Thyroid gland (tissue), 4 donors: ENCODE measurements around the gene FNTB.
"Not testable (repeated sequence)": the region's sequence is repeated elsewhere in the genome, so short reads cannot be mapped to it uniquely, and the experiment has no call there.

Experiments used
- CTCF ChIP-seq, 6 experiments: fragments of 200-600 bp in 3 of 6; fragments of 450-650 bp in 3 of 6; sonication (generic) in 3 of 6; IDR thresholded peaks; one replicate each; pipeline ENCODE4 v1.5.1; 2016 to 2019; ENCODE audit warnings: antibody characterized with exemption in 6 of 6, mild to moderate bottlenecking in 2 of 6, inconsistent platforms in 1 of 6, moderate library complexity in 1 of 6
- POLR2A ChIP-seq, 2 donors: fragments of 450-650 bp; IDR thresholded peaks; one replicate each; pipeline ENCODE4 v1.6.1; 2017; ENCODE audit warnings: antibody characterized with exemption in 2 of 2, mild to moderate bottlenecking in 2 of 2, moderate library complexity in 1 of 2

GRCh38 chr14:65031321-65031720 lies 44.6 kb downstream of the FNTB start:
- TF ChIP-seq CTCF, POLR2A (IDR thresholded peaks at IDR 0.05): not testable (repeated sequence)
